HCT116 (cell line): ENCODE results near the gene ATXN7L1. TPM values are rescaled to one million over a fixed set of nuclear protein-coding genes. Genes with fewer than 3 reads are reported as not detected.

Experiments used
- ATAC-seq: fragments of 200-7000 bp; cut with Tn5 transposase; 2 replicates; pipeline ENCODE4 v1.9.1; 2020; ENCODE audit warnings: mild to moderate bottlenecking, moderate library complexity
- BruUV-seq: library from RNA; stranded (reverse); fragments of 400-500 nt; replicated peaks from 2 replicates; lab custom pipeline; 2021; lab: Mats Ljungman, UMichigan
- CTCF ChIA-PET: fragments of 300-600 bp; sonication (Branson Sonifier 250); formaldehyde crosslinking; loops from one replicate; lab custom pipeline; 2021; ENCODE audit warnings: antibody characterized with exemption; lab: Charles Lee
- POLR2A ChIA-PET: fragments of 300-600, 350-600 bp; sonication (Branson Sonifier 250); formaldehyde crosslinking; loops from one replicate; lab custom pipeline; 2021; ENCODE audit warnings: antibody characterized with exemption; lab: Charles Lee
- RAD21 ChIA-PET, 2 experiments: fragments of 300-600 bp; sonication (Branson Sonifier 250); formaldehyde crosslinking; loops; one replicate each; lab custom pipeline; 2023; ENCODE audit warnings: low total read pairs in 2 of 2; ENCODE audit not compliant: uncharacterized antibody in 2 of 2, unreplicated experiment in 2 of 2, low non-redundant PET in 1 of 2; lab: Charles Lee
- DNase-seq: peaks from one replicate; pipeline ENCODE4 v3.0.0-alpha.2; 2010; ENCODE audit warnings: low read depth, low spot score
- H2AFZ ChIP-seq: fragments of 200-600 bp; shearing (Covaris generic), sonication (generic); 2 replicates; pipeline ENCODE4 v1.6.1; 2017; ENCODE audit warnings: low read depth, mixed run types, mixed read lengths, antibody characterized with exemption, low read length; ENCODE audit not compliant: poor library complexity, severe bottlenecking
- H3K27ac ChIP-seq: 2 replicates; pipeline ENCODE4 v1.5.1; 2012; ENCODE audit warnings: low read depth, low read length
- H3K27me3 ChIP-seq: fragments of 200-600 bp; sonication (generic); 2 replicates; pipeline ENCODE4 v1.6.1; 2016; ENCODE audit warnings: mixed run types, low read length, mixed read lengths; ENCODE audit not compliant: insufficient read depth
- H3K36me3 ChIP-seq, 2 experiments: fragments of 200-500 bp in 1 of 2; fragments of 200-600 bp in 1 of 2; sonication (Bioruptor generic) in 1 of 2; sonication (generic) in 1 of 2; 2 replicates each; pipeline versions ENCODE4 v1.5.1 to v1.6.1; 2014 to 2016; ENCODE audit warnings: low read length in 2 of 2, inconsistent platforms in 1 of 2, mixed read lengths in 1 of 2, mixed run types in 1 of 2; ENCODE audit not compliant: insufficient read depth in 2 of 2, control insufficient read depth in 1 of 2
- H3K4me1 ChIP-seq, 2 experiments: fragments of 200-600 bp in 1 of 2; sonication (generic) in 1 of 2; 2 replicates each; pipeline versions ENCODE4 v1.5.1 to v1.6.1; 2012 to 2017; ENCODE audit warnings: low read length in 2 of 2, inconsistent platforms in 1 of 2, mild to moderate bottlenecking in 1 of 2, mixed read lengths in 1 of 2, mixed run types in 1 of 2, moderate library complexity in 1 of 2; ENCODE audit not compliant: insufficient read depth in 2 of 2, control insufficient read depth in 1 of 2
- H3K4me2 ChIP-seq: fragments of 200-600 bp; sonication (generic); 2 replicates; pipeline ENCODE4 v1.6.1; 2017; ENCODE audit warnings: mixed run types, low read length, mixed read lengths
- H3K4me3 ChIP-seq, 2 experiments: fragments of 200-600 bp in 1 of 2; sonication (generic) in 1 of 2; replicated peaks in 1 of 2; 2 replicates each; pipeline ENCODE4 v1.5.1; 2011 to 2016; ENCODE audit warnings: low read length in 2 of 2, control low read depth in 1 of 2, low read depth in 1 of 2, mild to moderate bottlenecking in 1 of 2, mixed read lengths in 1 of 2, mixed run types in 1 of 2
- H3K79me2 ChIP-seq: fragments of 200-600 bp; sonication (generic); 2 replicates; pipeline ENCODE4 v1.6.1; 2017; ENCODE audit warnings: mild to moderate bottlenecking, mixed run types, low read length, moderate library complexity, mixed read lengths; ENCODE audit not compliant: insufficient read depth
- H3K9ac ChIP-seq: fragments of 200-600 bp; sonication (generic); 2 replicates; pipeline ENCODE4 v1.6.1; 2016; ENCODE audit warnings: low read length, mixed read lengths
- H3K9me2 ChIP-seq: fragments of 200-600 bp; sonication (generic), shearing (Covaris generic); 2 replicates; pipeline ENCODE4 v1.6.1; 2017; ENCODE audit warnings: mixed run types, mild to moderate bottlenecking, moderate library complexity; ENCODE audit not compliant: insufficient read depth
- H3K9me3 ChIP-seq, 2 experiments: fragments of 200-500 bp in 1 of 2; fragments of 200-600 bp in 1 of 2; sonication (Bioruptor generic) in 1 of 2; sonication (generic) in 1 of 2; 2 replicates each; pipeline ENCODE4 v1.6.1; 2014 to 2017; ENCODE audit warnings: low read length in 2 of 2, mixed read lengths in 2 of 2, inconsistent platforms in 1 of 2, low read depth in 1 of 2, mild to moderate bottlenecking in 1 of 2, mixed run types in 1 of 2, moderate library complexity in 1 of 2; ENCODE audit not compliant: control insufficient read depth in 1 of 2, insufficient read depth in 1 of 2
- H4K20me1 ChIP-seq: fragments of 200-600 bp; sonication (generic), shearing (Covaris generic); 2 replicates; pipeline ENCODE4 v1.6.1; 2017; ENCODE audit warnings: mixed run types, mild to moderate bottlenecking, moderate library complexity; ENCODE audit not compliant: insufficient read depth
- CEBPB ChIP-seq: IDR thresholded peaks from 2 replicates; pipeline ENCODE4 v1.6.1; 2012; ENCODE audit warnings: low read depth
- ELF1 ChIP-seq: IDR thresholded peaks from 2 replicates; pipeline ENCODE4 v1.6.1; 2012; ENCODE audit warnings: low read depth, borderline replicate concordance
- EZH2phosphoT487 ChIP-seq: fragments of 200-600 bp; IDR thresholded peaks from 2 replicates; pipeline ENCODE4 v1.6.1; 2018; ENCODE audit warnings: antibody characterized with exemption, borderline replicate concordance
- JUND ChIP-seq: IDR thresholded peaks from 2 replicates; pipeline ENCODE4 v1.6.1; 2012
- SRF ChIP-seq: IDR thresholded peaks from 2 replicates; pipeline ENCODE4 v1.6.1; 2012; ENCODE audit warnings: low read depth
- TCF7L2 ChIP-seq: IDR thresholded peaks from 2 replicates; pipeline ENCODE4 v1.7.0; 2011; ENCODE audit warnings: borderline replicate concordance, inconsistent platforms; ENCODE audit not compliant: insufficient read depth, insufficient read length; ENCODE audit errors: extremely low read depth
- YY1 ChIP-seq: IDR thresholded peaks from 2 replicates; pipeline ENCODE4 v1.6.1; 2011; ENCODE audit warnings: low read length, low read depth, moderate library complexity, mild to moderate bottlenecking; ENCODE audit not compliant: insufficient replicate concordance; ENCODE audit errors: extremely low read depth
- ZNF274 ChIP-seq: fragments of 200-500 bp; sonication (Bioruptor generic); IDR thresholded peaks from 2 replicates; pipeline ENCODE4 v1.6.1; 2014; ENCODE audit warnings: mild to moderate bottlenecking, low read depth, low read length, inconsistent platforms
- intact Hi-C: fragments of 100-400 bp; cut with micrococcal nuclease; formaldehyde crosslinking; loops from 2 replicates; pipeline ENCODE4 v1.10.0; 2022
- total RNA-seq: library from RNA; stranded (reverse); gene quantifications from one replicate; pipeline ENCODE4 v1.2.1, GENCODE V29; 2021; ENCODE audit not compliant: unreplicated experiment
- TF ChIP-seq, protein P1 (sequence below): IDR thresholded peaks from 2 replicates; pipeline ENCODE4 v1.6.1; 2012
- TF ChIP-seq, protein P2 (sequence below): IDR thresholded peaks from 2 replicates; pipeline ENCODE4 v1.6.1; 2011; ENCODE audit warnings: mild to moderate bottlenecking, low read length, moderate library complexity; ENCODE audit not compliant: insufficient replicate concordance; ENCODE audit errors: extremely low read depth
- TF ChIP-seq, protein P3 (sequence below): IDR thresholded peaks from 2 replicates; pipeline ENCODE4 v1.6.1; 2012; ENCODE audit warnings: low read depth

Gene ATXN7L1
- total RNA-seq, 1 experiment from 2014 or later: 11.5 TPM

DNA sequence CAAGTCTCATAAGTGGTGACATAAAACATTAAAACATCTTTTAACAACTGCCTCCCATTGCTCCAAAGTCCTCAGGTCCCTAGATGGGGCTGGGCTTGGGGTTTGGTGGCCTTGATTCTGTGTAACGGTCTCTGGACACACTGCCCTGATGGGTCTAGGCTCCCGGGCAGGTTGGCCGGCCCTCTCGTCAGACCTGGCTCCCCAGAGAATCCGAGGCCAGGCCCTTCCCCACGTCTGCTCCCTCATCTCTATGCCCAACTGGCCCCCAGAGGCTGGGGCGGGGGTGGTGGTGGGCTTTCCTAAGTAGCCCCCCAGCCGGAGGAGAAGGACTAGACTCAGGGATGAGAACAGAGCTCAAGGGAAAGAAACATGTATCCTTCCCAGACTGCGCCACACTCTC is 263.6 kb downstream of the ATXN7L1 start (continued):
- TF ChIP-seq ZNF274 (no peak), YY1 (no peak), TCF7L2 (no peak)
- TF ChIP-seq, protein P1, sequence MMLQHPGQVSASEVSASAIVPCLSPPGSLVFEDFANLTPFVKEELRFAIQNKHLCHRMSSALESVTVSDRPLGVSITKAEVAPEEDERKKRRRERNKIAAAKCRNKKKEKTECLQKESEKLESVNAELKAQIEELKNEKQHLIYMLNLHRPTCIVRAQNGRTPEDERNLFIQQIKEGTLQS: no peak

DNA sequence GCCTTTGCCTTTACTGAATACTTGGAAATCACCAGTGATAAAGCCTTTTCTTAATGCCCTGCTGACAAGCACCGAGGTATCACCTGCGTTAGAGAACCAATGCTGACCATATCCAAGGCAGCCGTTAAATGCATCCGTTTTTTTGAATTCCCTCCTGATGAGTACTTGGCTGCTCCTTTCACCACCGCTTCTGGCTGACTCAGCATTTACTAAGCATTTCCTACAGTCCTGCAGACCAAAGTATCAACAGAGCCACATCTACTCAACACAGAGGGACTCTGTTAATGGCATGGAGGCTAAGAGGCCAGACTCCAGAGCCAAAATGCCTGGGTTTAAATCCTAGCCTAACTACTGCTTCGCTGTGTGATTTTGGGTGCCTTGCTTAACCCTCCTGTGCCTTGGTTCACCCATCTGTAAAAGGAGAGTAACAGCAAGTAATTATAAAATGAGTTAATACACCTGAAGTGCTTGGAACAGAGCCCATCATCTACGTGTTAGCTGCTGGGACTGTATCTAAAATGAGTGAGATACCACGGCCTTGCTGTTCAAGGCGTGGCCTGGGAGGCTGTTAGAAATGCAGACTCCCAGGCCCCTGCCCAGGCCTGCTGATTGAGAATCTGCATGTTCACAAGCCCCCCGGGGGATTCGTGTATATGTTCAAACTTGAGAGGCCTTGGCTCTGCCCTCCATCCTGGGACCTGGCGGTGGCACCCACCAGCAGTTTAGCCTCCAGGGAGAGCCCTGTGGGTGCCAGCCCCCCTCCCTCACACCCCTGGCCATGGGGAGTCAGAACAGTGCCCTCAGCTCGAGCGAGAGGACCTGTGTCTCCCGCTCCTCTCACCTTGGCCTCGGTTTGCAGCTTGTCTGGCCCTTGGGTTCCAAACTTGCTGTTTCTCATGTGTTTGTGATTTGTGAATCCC is 264.3 kb downstream of the ATXN7L1 start:
- BruUV-seq: no TSS peak
- no peaks in the 10 kb centered on the region for H3K36me3 ChIP-seq
- ATAC-seq (no peak), DNase-seq (no peak)
- RAD21 ChIA-PET: no interaction called here
- no peaks in the 10 kb centered on the region for H3K9me3 ChIP-seq
- H2AFZ ChIP-seq: no peak overlapping the region
- CTCF ChIA-PET: no interaction called here
- no peaks in the 10 kb centered on the region for H3K4me1 ChIP-seq
- H3K4me2 ChIP-seq: no peak overlapping the region
- H3K9me2 ChIP-seq: no peaks in the 10 kb centered on the region
- no peaks in the 10 kb centered on the region for H3K27me3 ChIP-seq
- TF ChIP-seq, protein P2, sequence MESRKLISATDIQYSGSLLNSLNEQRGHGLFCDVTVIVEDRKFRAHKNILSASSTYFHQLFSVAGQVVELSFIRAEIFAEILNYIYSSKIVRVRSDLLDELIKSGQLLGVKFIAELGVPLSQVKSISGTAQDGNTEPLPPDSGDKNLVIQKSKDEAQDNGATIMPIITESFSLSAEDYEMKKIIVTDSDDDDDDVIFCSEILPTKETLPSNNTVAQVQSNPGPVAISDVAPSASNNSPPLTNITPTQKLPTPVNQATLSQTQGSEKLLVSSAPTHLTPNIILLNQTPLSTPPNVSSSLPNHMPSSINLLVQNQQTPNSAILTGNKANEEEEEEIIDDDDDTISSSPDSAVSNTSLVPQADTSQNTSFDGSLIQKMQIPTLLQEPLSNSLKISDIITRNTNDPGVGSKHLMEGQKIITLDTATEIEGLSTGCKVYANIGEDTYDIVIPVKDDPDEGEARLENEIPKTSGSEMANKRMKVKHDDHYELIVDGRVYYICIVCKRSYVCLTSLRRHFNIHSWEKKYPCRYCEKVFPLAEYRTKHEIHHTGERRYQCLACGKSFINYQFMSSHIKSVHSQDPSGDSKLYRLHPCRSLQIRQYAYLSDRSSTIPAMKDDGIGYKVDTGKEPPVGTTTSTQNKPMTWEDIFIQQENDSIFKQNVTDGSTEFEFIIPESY: no peak
- TF ChIP-seq EZH2phosphoT487 (no peak), ELF1 (no peak), JUND (no peak), ZNF274 (no peak), SRF (no peak), CEBPB (no peak)
- TF ChIP-seq, protein P3, sequence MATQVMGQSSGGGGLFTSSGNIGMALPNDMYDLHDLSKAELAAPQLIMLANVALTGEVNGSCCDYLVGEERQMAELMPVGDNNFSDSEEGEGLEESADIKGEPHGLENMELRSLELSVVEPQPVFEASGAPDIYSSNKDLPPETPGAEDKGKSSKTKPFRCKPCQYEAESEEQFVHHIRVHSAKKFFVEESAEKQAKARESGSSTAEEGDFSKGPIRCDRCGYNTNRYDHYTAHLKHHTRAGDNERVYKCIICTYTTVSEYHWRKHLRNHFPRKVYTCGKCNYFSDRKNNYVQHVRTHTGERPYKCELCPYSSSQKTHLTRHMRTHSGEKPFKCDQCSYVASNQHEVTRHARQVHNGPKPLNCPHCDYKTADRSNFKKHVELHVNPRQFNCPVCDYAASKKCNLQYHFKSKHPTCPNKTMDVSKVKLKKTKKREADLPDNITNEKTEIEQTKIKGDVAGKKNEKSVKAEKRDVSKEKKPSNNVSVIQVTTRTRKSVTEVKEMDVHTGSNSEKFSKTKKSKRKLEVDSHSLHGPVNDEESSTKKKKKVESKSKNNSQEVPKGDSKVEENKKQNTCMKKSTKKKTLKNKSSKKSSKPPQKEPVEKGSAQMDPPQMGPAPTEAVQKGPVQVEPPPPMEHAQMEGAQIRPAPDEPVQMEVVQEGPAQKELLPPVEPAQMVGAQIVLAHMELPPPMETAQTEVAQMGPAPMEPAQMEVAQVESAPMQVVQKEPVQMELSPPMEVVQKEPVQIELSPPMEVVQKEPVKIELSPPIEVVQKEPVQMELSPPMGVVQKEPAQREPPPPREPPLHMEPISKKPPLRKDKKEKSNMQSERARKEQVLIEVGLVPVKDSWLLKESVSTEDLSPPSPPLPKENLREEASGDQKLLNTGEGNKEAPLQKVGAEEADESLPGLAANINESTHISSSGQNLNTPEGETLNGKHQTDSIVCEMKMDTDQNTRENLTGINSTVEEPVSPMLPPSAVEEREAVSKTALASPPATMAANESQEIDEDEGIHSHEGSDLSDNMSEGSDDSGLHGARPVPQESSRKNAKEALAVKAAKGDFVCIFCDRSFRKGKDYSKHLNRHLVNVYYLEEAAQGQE: no peak
- no peaks in the 10 kb centered on the region for H3K79me2 ChIP-seq
- no peaks in the 10 kb centered on the region for H4K20me1 ChIP-seq
- intact Hi-C loops: no loop called here
- H3K27ac ChIP-seq: no peak overlapping the region
- H3K9ac ChIP-seq: no peak overlapping the region
- POLR2A ChIA-PET: no interaction called here
- H3K4me3 ChIP-seq: no peak overlapping the region
